Vagina (tissue), 2 donors: ENCODE measurements around the gene LPIN1.

Experiments used
- CTCF ChIP-seq, 3 experiments: fragments of 450-650 bp in 2 of 3; fragments of 200-600 bp in 1 of 3; sonication (generic) in 1 of 3; IDR thresholded peaks; one replicate each; pipeline ENCODE4 v1.5.1; 2017 to 2019; ENCODE audit warnings: antibody characterized with exemption in 3 of 3, mild to moderate bottlenecking in 2 of 3, moderate library complexity in 2 of 3
- POLR2A ChIP-seq, 2 donors: fragments of 450-650 bp; IDR thresholded peaks; one replicate each; pipeline ENCODE4 v1.6.1; 2017; ENCODE audit warnings: antibody characterized with exemption in 2 of 2, mild to moderate bottlenecking in 2 of 2, moderate library complexity in 2 of 2

DNA sequence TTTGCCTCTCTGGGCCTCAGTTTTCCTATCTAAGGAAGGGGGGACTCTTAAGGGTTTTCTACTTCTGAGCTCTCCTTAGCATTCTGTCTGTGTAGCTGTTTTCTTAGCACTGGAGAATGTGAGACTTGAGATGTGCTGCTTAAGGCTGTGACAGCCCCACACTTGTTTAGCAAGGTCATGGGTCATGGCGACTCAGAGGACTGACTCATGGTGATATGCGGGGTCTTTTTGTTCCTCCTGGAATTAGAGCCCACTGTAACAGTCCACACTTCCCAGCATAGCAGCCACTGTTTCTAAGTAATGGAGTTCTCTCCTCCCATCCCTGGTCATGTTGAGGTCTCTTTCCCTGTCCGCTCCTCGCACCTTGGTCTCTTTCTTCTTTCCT lies 4.1 kb upstream of the LPIN1 start:
- TF ChIP-seq POLR2A (IDR thresholded peaks at IDR 0.05) (no peak), CTCF (IDR thresholded peaks at IDR 0.05) (no peak)
